Measurements from ENCODE around the gene PDE4D. TPM values are rescaled to one million over a fixed set of nuclear protein-coding genes. Genes with fewer than 3 reads are reported as not detected.
A peak's percentile ranks its signal among the peaks of the same experiment; 100 is the strongest.

The PDE4D gene
- total RNA-seq, 2 experiments from 2014 or later, result 68.5 to 69.8 TPM

DNA sequence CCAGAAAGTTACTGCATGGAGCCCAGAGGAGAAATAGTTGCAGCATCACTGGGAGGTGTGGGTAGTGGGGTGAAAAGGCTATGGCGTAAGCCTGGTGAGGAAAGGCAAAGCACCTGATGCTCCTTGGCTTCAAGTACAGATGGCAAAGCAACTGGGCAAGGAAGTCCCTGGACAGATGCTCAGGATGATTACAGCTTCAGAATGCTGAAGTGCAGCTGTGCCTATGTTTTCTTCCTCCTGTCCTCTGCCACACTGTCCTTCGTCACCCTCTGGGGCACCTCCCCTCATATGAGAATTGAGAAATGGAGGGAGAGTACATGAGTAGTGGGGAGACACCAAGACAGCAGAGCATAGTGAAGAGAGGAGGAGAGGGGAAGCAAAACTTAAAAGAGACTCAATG, 328.0 kb downstream of the PDE4D start:
- POLR2A ChIA-PET, result no interaction called here
- Mint-ChIP-seq H3K27ac (no peak overlapping the region), H3K4me3 (no peak overlapping the region), H3K27me3 (no peaks in the 10 kb centered on the region), H3K36me3 (ENCODE audit: low read depth) (no peaks in the 10 kb centered on the region), H3K9me3 (ENCODE audit: low read depth) (no peaks in the 10 kb centered on the region), H3K4me1 (peaks cover 3% of the 10 kb centered on the region)
- ATAC-seq (no peak), DNase-seq (no peak)
- CTCF ChIA-PET, result no interaction called here
- intact Hi-C loops (cut with DNase I, micrococcal nuclease), result no loop called here

DNA sequence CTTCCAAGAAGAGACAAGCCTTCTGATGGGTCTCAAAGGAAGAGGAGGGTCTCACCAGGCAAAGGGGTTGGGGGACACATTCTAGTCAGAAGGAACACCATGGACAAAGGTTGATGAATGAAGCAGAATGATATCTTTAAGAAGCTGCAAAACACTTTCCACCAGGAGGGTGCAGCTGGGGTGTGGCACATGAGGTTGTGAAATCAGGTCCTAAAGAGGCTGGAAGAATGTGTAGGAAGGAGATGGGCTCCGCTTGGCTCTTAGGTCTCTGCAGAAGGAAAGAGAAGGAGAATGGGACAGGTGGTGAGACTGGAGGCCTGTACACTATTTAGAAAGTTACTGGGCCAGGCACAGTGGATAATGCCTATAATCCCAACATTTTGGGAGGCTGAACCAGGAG, 328.6 kb downstream of the PDE4D start:
- Mint-ChIP-seq H3K4me3 (no peak overlapping the region), H3K4me1 (peaks cover 3% of the 10 kb centered on the region), H3K36me3 (ENCODE audit: low read depth) (no peaks in the 10 kb centered on the region), H3K27me3 (no peaks in the 10 kb centered on the region), H3K27ac (no peak overlapping the region), H3K9me3 (ENCODE audit: low read depth) (no peaks in the 10 kb centered on the region)
- DNase-seq (no peak), ATAC-seq (no peak)
- ChIA-PET POLR2A (no interaction called here), CTCF (no interaction called here)
- intact Hi-C loops (cut with DNase I, micrococcal nuclease), result no loop called here

GRCh38 chr5:59562756-59563389, 330.7 kb downstream of the PDE4D start:
- Mint-ChIP-seq H3K4me3 (no peak overlapping the region), H3K27ac (no peak overlapping the region), H3K9me3 (ENCODE audit: low read depth) (no peaks in the 10 kb centered on the region), H3K4me1 (peaks cover 3% of the 10 kb centered on the region), H3K27me3 (no peaks in the 10 kb centered on the region), H3K36me3 (ENCODE audit: low read depth) (no peaks in the 10 kb centered on the region)
- ATAC-seq (no peak), DNase-seq (peak; percentile 11)
- intact Hi-C loops (cut with DNase I, micrococcal nuclease), result no loop called here
- POLR2A ChIA-PET, result no interaction called here
- CTCF ChIA-PET, result no interaction called here

DNA sequence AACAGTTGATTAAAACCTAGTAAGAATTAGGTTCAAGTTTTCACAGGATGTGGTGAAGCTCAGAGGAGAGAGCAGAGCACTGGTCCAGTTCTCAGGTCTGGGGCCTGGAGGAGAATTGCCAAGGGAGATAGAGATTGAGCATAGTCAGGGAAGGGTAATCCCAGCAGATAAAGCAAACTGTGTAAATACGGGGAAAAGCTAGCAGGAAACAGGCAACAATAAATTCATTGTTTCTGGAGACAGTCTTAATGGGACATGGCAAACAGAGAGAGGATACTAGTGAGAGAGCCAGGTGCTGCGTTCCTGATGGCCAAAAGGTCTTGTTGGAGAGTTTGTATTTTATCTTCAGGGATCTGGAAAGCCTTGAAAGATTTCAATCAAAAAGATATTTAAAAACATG, 333.0 kb downstream of the PDE4D start:
- H3K27me3 Mint-ChIP-seq, result no peaks in the 10 kb centered on the region
- ChIA-PET CTCF (no interaction called here), POLR2A (no interaction called here)
- H3K4me3 Mint-ChIP-seq, result no peak overlapping the region
- H3K9me3 Mint-ChIP-seq (ENCODE audit: low read depth), result no peaks in the 10 kb centered on the region
- no peak for DNase-seq
- ATAC-seq, result no peak
- H3K36me3 Mint-ChIP-seq (ENCODE audit: low read depth), result no peaks in the 10 kb centered on the region
- intact Hi-C loops (cut with DNase I, micrococcal nuclease), result no loop called here
- peaks cover 3% of the 10 kb centered on the region for H3K4me1 Mint-ChIP-seq
- H3K27ac Mint-ChIP-seq, result no peak overlapping the region

DNA sequence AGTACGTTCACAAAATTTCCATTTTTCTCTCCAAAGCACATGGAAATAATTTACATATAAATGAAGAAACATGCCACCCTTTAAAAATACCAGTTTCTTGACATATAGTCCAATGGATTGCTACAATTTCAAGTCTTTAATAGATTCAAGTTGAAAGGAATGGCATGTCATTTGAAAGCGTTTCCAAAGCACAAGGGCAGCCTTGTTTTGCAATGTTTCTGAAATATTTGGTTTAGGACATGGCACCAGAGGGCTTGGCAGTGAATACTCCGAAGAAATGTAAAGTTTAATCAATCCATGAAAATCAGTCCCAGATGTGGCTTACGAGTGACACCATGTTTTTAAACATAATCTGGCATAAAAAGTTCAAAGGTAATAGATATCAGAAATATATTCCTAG, 333.7 kb downstream of the PDE4D start:
- Mint-ChIP-seq H3K4me1 (peaks cover 3% of the 10 kb centered on the region), H3K36me3 (ENCODE audit: low read depth) (no peaks in the 10 kb centered on the region), H3K9me3 (ENCODE audit: low read depth) (no peaks in the 10 kb centered on the region), H3K27me3 (no peaks in the 10 kb centered on the region), H3K27ac (no peak overlapping the region), H3K4me3 (no peak overlapping the region)
- POLR2A ChIA-PET, result no interaction called here
- DNase-seq, result no peak
- ATAC-seq, result no peak
- CTCF ChIA-PET, result interaction anchor here (0.6 kb wide), 1 partner anchor 378 kb away, joined by 3 read pairs; no protein-coding TSS in a partner anchor
- intact Hi-C loops (cut with DNase I, micrococcal nuclease), result no loop called here

- Mint-ChIP-seq H3K9me3 (ENCODE audit: low read depth) (no peaks in the 10 kb centered on the region), H3K27ac (no peak overlapping the region), H3K4me3 (no peak overlapping the region), H3K27me3 (no peaks in the 10 kb centered on the region), H3K4me1 (peaks cover 3% of the 10 kb centered on the region), H3K36me3 (ENCODE audit: low read depth) (no peaks in the 10 kb centered on the region)
- POLR2A ChIA-PET, result no interaction called here
- intact Hi-C loops (cut with DNase I, micrococcal nuclease), result no loop called here
- CTCF ChIA-PET, result interaction anchor here (0.6 kb wide), 2 partner anchors 377 to 1819 kb away, joined by 3 to 4 read pairs; no protein-coding TSS in a partner anchor
- DNase-seq, result no peak
- ATAC-seq, result no peak
These were observed 334.2 kb downstream of the PDE4D start for GRCh38 chr5:59559323-59559722.

DNA sequence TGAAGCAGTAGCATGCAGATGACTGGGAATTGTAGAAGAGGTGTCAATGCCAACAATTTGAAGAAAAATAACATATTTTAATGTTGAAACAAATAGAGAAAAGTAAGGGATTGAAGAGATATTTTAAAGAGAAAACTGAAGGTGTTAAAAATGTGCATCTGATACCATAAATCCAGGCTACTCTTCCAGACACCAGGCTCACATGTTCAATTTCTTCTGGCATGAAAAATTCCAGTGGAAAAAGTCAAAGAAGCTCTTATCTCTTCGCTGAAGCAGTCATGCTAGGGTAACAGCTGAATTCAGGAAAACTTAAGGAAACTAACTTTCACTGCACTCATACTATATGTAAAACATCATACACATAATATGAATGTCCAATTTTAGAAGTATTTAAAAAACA, 335.0 kb downstream of the PDE4D start:
- Mint-ChIP-seq H3K9me3 (ENCODE audit: low read depth) (no peaks in the 10 kb centered on the region), H3K36me3 (ENCODE audit: low read depth) (no peaks in the 10 kb centered on the region), H3K4me1 (peaks cover 3% of the 10 kb centered on the region), H3K27ac (no peak overlapping the region), H3K27me3 (no peaks in the 10 kb centered on the region), H3K4me3 (no peak overlapping the region)
- intact Hi-C loops (cut with DNase I, micrococcal nuclease), result no loop called here
- DNase-seq (no peak), ATAC-seq (no peak)
- CTCF ChIA-PET, result interaction anchor here (0.6 kb wide), 1 partner anchor 1820 kb away, joined by 4 read pairs; no protein-coding TSS in a partner anchor
- POLR2A ChIA-PET, result no interaction called here

DNA sequence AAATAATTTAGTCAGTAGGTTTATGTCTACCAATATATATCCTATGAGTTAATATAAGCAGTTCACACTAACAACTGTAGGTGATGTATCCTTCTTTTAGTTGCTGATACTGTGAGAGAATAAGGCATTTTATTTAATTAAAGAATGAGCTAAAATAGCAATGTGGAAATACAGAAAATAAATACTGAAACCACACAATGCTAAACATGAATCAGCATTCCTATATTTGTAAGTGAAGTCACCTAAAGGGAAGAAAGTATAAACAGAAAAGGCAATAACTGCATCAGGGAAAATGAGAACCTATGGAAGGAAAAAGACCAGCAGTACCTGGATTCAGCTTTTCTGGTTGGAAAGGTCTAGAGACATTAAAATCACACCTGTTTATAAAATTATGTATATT, 336.0 kb downstream of the PDE4D start:
- intact Hi-C loops (cut with DNase I, micrococcal nuclease), result no loop called here
- H3K36me3 Mint-ChIP-seq (ENCODE audit: low read depth), result no peaks in the 10 kb centered on the region
- no peaks in the 10 kb centered on the region for H3K9me3 Mint-ChIP-seq (ENCODE audit: low read depth)
- CTCF ChIA-PET, result no interaction called here
- no peaks in the 10 kb centered on the region for H3K27me3 Mint-ChIP-seq
- ATAC-seq (no peak), DNase-seq (no peak)
- POLR2A ChIA-PET, result no interaction called here
- H3K27ac Mint-ChIP-seq, result no peak overlapping the region
- H3K4me3 Mint-ChIP-seq, result no peak overlapping the region
- H3K4me1 Mint-ChIP-seq, result no peaks in the 10 kb centered on the region

DNA sequence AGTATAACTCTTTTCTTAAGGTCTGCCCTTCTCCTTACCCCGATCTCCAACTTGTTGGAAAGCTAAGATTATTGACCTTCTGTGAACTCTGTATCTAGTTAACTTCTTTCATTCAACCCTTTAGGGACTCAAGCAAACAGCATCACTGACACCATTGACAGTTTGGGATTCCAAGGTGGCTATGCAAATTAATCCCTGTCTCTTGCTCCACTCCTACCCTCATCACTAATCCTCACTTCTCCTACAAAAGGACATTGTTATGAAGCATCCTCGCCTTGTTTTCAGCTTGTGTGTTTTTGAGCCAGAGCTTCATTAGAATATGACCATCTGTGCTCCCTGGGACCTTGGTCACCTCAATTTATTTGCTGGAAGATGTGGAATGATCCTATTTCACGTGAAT, 337.9 kb downstream of the PDE4D start:
- CTCF ChIA-PET, result interaction anchor here (1.4 to 1.5 kb wide), 2 partner anchors 117 to 166 kb away, joined by 3 to 4 read pairs; no protein-coding TSS in a partner anchor

DNA sequence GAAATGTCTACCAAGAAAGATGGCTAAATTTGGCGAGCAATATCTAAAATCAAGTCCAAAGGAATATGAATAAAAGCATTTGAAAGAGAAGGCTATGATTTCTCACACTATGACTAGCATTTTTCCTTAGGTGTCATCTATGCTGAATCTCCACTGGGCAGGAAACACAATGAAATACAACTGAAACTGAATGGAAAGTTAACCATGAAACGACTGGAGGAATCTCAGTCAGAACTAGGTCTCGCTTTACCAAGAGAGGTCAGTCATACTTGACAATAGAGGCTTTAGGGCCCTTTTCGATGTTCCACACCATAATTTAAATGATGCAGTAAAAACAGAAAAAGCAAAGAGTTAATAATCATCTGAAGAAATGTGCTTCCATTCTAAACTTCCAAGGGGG, 339.0 kb downstream of the PDE4D start:
- Mint-ChIP-seq H3K4me3 (no peak overlapping the region), H3K9me3 (ENCODE audit: low read depth) (no peaks in the 10 kb centered on the region)
- no peak for ATAC-seq

More for the DNA sequence above, 337.9 kb downstream of the PDE4D start:
- intact Hi-C loops (cut with DNase I, micrococcal nuclease), result no loop called here
- Mint-ChIP-seq H3K27me3 (no peaks in the 10 kb centered on the region), H3K4me3 (no peak overlapping the region), H3K9me3 (ENCODE audit: low read depth) (no peaks in the 10 kb centered on the region), H3K36me3 (ENCODE audit: low read depth) (no peaks in the 10 kb centered on the region), H3K27ac (no peak overlapping the region), H3K4me1 (no peaks in the 10 kb centered on the region)
- POLR2A ChIA-PET, result no interaction called here
- no peak for DNase-seq
- ATAC-seq, result no peak

DNA sequence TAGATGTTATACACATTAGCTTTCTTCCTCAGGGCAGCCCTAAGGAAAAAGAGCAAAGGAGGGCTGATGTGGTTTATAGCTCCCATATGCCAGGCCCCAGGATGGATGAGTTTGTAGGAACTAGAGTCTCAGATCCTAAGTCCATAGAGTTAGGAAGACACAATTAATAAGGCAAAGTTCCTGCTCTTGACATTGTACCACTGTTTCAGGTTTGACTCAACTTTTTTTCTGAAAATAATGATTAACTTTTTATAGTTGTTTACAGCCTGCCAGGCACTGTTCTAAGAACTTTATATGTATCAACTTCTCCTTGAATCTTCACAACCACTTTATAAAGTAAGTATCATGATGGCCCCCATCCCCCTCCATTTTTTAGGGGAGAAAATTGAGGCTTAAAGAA, 339.5 kb downstream of the PDE4D start:
- Mint-ChIP-seq H3K36me3 (ENCODE audit: low read depth) (no peaks in the 10 kb centered on the region), H3K4me1 (no peaks in the 10 kb centered on the region), H3K4me3 (no peak overlapping the region), H3K9me3 (ENCODE audit: low read depth) (no peaks in the 10 kb centered on the region), H3K27me3 (no peaks in the 10 kb centered on the region), H3K27ac (no peak overlapping the region)
- intact Hi-C loops (cut with DNase I, micrococcal nuclease), result no loop called here
- POLR2A ChIA-PET, result interaction anchor here (0.6 kb wide), 1 partner anchor 43 kb away, joined by 4 read pairs; no protein-coding TSS in a partner anchor
- ATAC-seq, result no peak
- DNase-seq, result no peak
- CTCF ChIA-PET, result interaction anchor here (1.4 kb wide), 1 partner anchor 10 kb away, joined by 3 read pairs; no protein-coding TSS in a partner anchor

More for the DNA sequence above, 339.0 kb downstream of the PDE4D start:
- Mint-ChIP-seq H3K36me3 (ENCODE audit: low read depth) (no peaks in the 10 kb centered on the region), H3K27me3 (no peaks in the 10 kb centered on the region), H3K27ac (no peak overlapping the region), H3K4me1 (no peaks in the 10 kb centered on the region)
- DNase-seq, result no peak
- CTCF ChIA-PET, result interaction anchor here (1.4 kb wide), 1 partner anchor 10 kb away, joined by 3 read pairs; no protein-coding TSS in a partner anchor
- intact Hi-C loops (cut with DNase I, micrococcal nuclease), result no loop called here
- POLR2A ChIA-PET, result no interaction called here

DNA sequence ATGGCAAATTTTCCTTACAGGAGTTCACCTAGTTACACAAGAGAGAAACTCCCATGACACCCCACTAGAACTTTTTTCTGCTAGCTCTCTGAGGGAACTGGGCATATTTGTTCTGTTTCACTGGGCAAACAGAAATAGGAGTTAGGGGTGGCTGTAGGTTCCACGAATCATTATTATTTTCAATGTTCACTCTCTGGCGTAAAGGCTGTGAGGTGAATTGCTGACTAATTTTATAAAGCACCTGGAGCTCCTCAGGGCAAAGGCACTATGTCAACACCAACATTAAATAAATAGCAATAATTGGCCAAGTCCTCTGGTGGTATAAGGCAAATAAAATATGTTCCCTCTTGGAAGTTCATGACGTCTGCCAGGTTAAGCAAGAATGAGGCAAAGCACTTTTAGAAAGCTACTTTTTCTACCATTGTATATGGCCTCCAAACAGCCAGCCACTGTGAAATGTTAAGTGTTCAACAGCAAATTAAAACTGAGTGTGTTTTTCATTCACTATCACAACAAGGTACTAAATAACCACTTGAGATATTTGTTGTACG, 344.6 kb downstream of the PDE4D start:
- intact Hi-C loops (cut with DNase I, micrococcal nuclease), result no loop called here
- Mint-ChIP-seq H3K4me3 (no peak overlapping the region), H3K4me1 (no peaks in the 10 kb centered on the region), H3K27ac (no peak overlapping the region), H3K9me3 (ENCODE audit: low read depth) (no peaks in the 10 kb centered on the region), H3K36me3 (ENCODE audit: low read depth) (no peaks in the 10 kb centered on the region), H3K27me3 (no peaks in the 10 kb centered on the region)
- ChIA-PET POLR2A (no interaction called here), CTCF (interaction anchor here (0.6 to 0.7 kb wide), 2 partner anchors 15 to 50 kb away, joined by 3 to 5 read pairs; no protein-coding TSS in a partner anchor)
- no peak for DNase-seq
- ATAC-seq, result no peak

All from activated CD4-positive, alpha-beta T cell treated with anti-CD3 and anti-CD28 coated beads for 36 hours (primary cell).